T1000 (cell line): ENCODE measurements around the gene CREB5.
"Not testable (repeated sequence)": the region's sequence is repeated elsewhere in the genome, so short reads cannot be mapped to it uniquely, and the experiment has no call there.

Experiments
- DNase-seq: peaks from one replicate; lab custom pipeline; 2025; ENCODE audit warnings: mixed read lengths; lab: John Stamatoyannopoulos, UW

Gene CREB5, protein sequence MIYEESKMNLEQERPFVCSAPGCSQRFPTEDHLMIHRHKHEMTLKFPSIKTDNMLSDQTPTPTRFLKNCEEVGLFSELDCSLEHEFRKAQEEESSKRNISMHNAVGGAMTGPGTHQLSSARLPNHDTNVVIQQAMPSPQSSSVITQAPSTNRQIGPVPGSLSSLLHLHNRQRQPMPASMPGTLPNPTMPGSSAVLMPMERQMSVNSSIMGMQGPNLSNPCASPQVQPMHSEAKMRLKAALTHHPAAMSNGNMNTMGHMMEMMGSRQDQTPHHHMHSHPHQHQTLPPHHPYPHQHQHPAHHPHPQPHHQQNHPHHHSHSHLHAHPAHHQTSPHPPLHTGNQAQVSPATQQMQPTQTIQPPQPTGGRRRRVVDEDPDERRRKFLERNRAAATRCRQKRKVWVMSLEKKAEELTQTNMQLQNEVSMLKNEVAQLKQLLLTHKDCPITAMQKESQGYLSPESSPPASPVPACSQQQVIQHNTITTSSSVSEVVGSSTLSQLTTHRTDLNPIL

DNA sequence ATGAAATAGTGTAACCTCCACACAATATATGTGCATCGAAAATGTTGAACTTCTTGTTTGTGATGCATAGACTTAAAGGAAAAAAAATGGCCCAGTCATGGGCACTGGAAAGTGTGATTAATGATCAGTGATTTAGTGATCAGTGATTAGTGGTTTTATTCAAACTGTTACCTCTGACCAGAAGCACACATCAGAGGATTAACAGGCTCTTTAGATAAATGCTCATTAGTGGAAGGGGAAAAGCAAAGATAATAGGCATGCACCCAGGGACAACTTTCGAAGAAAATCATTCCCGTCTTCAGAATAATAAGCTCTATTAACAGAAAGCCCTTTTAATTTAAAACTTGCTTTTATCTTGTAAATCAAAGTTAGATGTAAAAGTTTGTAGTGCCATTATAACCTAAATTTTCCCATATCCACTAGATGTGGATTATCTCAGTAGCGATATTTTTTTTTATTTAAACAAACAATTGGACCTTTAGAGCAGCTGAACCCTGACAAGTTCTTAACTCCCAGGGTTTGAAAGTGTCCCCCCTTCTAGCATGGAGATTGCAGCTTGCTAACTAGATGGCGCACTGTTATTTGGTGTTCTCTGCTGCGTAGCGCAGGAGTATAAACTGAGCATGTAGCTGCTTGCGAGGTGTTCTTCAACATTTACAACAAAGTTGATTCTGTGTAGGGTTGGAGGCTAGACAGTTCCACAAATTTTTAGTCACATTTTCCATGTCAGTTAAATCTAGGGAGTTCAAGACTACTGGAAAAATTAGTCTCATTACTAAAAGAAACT is at the start of gene CREB5:
Gene CREB5 (plus strand): TSS at position 643 of the 787 bp plus-strand sequence. CDS start 397 bp downstream, outside the sequence.
- DNase-seq = no peak

DNA sequence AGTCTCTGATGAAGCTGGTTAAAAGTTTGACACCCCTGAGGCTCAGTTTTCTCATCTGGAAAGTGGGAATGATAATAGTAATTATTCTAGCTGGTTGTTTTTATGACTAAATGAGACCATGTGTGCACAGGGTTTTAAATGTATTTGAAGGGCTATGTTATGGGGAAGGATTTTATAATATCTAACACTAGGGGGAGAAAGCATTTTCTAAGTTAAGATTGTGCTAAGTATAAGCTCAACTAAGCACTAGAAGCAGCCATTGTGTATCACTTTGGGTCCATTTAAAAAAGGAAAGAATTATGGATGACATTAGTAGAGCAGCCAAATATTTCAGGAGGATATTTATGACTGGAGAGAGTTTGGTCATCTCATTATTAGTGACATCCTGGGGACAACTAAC is 49.5 kb upstream of the CREB5 start:
- DNase-seq = no peak

DNA sequence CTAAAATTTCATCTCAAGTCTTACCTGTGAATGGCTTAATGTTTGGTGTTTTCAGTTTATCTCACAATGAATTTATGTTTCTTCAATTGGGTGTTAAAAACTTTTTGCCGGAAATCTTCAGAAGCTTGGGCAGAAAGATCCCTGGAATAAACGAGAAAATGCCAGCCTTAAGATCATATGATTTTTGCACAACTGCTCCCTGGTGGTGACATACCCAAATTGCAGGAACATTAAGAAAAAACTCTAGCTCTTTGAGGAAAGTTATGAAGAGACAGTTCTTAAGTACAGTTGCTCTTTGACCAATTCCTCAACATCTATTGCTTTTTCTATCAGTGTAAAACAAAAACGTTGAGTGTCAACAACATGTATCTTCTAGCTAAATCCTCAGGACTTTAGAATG is 48.2 kb upstream of the CREB5 start:
- no peak for DNase-seq

DNA sequence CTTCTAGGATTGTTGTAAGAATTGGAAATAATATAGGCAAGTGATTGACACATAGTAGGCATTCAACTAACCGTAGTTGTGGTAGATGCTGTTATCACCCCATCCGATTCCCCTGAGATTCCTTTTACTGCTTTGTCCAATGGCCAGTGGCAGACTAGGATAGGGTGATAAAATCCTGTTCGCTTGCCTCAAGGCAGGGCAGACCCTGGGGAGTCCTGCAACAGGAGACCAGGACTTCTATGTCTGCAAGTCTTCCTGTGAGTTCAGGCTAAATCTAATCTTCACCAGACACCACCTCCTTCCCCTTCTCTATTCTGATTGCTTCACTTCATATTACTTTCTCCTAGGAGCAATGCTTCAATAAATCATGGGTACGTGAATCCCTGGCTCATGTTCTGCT is 42.8 kb upstream of the CREB5 start:
- no peak for DNase-seq

- no peak for DNase-seq
Measured at GRCh38 chr7:28371846-28372245, 40.5 kb upstream of the CREB5 start.

DNA sequence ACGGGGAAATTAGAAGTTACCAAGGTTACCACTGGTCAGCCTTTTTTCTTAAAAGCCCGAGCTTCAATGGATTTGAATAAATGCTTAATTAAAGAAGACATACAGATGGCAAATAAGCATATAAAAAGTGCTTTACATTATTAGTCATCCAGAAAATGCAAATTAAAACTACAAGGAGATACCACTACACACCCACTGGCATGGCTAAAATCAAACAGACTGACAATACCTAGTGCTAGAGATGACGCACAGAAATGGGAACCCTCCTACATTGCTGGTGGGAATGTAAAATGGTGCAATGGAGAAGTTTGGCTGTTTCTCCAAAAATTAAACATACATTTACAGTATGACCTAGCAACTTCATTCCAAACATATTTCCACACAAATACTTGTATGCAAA is 38.3 kb upstream of the CREB5 start:
- no peak for DNase-seq

DNA sequence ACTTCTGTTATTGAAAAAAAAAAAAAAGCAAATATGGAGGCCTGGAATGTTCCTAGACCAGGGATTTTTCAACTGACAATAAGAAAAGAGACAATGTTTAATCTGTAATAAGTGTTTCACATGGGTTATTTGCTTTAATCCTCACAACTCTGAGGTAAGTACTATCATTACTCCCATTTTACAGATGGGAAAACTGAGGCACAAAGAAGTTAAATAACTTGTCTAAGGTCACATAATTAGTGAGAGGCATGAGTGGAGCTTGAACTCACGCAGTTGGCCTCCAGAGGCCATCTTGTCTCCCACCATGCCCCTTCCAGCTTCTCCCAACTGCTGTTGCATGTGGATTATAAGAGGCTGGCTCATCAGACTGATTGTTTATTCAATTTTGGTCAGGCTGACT is 36.6 kb upstream of the CREB5 start:
- no peak for DNase-seq

GRCh38 chr7:28376634-28377033 is 35.7 kb upstream of the CREB5 start:
- DNase-seq = no peak

DNA sequence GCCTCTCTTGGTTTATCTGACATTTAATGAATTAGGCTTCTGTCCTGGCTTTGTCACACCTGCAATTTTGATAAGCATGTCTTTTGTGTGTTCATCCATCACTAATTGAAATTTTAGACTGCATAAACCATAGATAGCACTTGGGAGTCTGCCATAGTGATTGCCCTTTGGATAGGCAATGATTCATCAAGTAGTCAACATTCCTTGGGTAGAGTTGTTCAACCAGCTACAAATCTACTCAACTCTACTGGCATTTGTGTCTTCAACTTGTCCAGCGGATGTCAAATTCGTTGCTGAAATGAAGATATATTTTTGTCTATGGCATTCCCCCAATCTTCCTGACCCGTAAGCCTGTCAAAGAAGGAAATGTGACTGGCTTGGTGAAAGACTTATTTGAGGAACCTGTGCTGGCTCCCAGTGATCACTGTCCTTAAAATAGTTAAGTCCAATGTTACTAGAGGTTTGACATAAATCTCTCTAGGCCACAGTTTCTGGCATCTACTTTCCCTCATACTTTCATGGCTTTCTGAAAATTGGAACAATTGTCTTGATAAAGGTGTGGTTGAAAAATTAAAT is 33.7 kb upstream of the CREB5 start:
- no peak for DNase-seq

GRCh38 chr7:28381466-28381865 is 30.9 kb upstream of the CREB5 start:
- DNase-seq = no peak

DNA sequence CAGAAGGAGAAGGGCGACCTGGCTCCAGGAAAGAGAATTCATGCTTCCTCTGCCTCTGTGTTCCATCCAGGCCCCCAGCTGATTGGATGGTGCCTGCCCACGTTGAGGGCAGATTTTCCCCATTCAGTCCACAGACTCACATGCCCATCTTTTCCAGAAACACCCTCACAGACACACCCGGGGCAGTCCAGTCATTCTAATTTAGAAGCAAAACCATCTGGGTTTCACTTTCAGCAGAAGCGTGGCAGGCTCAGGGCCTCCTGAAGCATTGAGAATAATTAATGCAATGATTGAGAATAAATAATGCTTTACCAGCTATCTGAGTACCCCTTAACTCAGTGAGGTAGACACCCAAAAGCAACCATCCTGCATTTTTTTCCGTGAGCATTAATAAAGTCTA is 30.2 kb upstream of the CREB5 start:
- no peak for DNase-seq

DNA sequence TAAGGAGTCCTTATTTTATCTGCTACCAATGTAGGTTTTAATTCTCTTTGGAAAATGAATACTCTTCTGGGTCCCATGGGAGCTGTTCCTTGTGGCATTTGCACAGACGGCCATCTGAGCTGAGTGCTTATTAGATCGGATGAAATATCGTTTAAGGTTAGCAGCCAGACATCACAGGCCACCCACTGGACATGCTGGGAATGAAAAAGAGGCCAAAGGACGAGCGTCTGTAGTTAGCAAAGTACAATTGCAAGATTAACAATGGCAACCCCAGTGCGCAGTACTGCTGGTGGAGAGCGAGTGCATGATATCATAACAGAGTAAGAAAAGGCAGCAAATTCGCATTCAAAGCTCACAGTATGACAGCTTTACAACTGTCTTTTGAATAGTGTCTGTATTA is 28.3 kb upstream of the CREB5 start:
- no peak for DNase-seq

GRCh38 chr7:28389504-28390395 is 22.6 kb upstream of the CREB5 start:
- no peak for DNase-seq

GRCh38 chr7:28390426-28390825 is 21.9 kb upstream of the CREB5 start:
- DNase-seq = no peak

GRCh38 chr7:28392289-28392688 is 20.0 kb upstream of the CREB5 start:
- DNase-seq = no peak

- no peak for DNase-seq
Measured at GRCh38 chr7:28395404-28395803, 16.9 kb upstream of the CREB5 start.

DNA sequence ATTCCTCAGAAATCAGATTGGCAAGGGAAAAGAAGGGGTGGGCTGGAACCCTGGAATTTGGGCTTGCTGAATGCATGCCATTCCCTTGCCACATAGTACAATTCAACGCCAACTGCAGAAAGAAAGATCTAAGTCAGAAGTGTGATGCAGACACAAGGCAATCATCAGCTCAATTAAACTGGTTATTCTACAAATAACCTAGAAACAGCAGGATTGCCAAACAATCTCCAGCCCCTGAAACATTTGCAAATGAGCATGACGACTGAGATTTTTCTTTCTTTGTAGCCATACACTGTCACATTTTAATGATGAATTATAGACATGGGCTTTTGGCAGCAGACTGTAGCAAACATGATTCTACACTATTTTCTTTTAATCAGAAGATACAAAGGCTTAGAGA is 16.5 kb upstream of the CREB5 start:
- no peak for DNase-seq

DNA sequence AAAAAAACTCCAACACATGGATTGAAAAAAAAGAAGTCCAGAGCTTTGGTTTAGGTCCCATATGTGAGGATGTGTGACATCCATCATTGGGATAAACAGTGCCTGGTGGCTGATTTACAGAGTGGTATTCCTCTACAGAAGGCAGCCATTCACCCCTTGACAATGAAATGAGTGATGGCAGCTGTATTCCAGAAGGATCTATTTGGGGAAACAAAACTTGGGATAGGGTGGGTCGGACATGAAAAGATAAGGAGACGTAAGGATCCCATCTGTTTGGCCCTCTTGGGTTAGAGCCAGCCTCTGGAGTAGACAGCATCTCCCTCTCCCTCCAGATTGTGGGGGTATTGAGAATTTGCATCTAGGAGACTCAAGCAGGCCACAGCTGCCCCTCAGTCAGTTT is 15.2 kb upstream of the CREB5 start:
- DNase-seq = no peak

GRCh38 chr7:28400838-28401360 is 11.4 kb upstream of the CREB5 start:
- no peak for DNase-seq

DNA sequence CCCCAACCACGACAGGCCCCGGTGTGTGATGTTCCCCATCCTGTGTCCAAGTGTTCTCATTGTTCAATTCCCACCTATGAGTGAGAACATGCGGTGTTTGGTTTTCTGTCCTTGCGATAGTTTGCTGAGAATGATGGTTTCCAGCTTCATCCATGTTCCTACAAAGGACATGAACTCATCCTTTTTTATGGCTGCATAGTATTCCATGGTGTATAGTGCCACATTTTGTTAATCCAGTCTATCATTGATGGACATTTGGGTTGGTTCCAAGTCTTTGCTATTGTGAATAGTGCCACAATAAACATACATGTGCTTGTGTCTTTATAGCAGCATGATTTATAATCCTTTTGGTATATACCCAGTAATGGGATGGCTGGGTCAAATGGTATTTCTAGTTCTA is 10.8 kb upstream of the CREB5 start:
- not testable (repeated sequence) for DNase-seq

GRCh38 chr7:28405662-28406061 is 6.7 kb upstream of the CREB5 start:
- DNase-seq = peak; percentile 60

DNA sequence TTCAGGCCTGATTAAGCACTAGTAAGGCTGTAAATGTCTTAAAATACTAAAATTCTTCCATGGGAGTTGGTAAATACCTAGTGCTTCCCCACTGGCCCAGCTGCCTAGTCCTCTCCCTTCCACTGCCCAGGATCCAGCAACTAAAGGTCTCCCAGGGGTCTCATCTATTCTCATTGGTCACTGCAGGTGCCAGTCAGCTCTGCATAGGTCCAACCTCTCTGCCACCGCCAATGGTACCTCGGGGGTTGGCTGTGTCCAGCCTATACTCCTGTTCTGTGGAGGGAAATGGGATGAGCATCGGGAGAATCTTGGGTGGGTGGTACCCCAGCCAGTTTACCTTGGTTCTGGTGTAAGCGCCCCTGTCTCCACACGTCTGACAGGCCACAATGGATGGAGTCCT is 6.1 kb upstream of the CREB5 start:
- DNase-seq = no peak
